Measurements from ENCODE around the gene TRIP10.
A peak's percentile ranks its signal among the peaks of the same experiment; 100 is the strongest.

The TRIP10 gene

DNA sequence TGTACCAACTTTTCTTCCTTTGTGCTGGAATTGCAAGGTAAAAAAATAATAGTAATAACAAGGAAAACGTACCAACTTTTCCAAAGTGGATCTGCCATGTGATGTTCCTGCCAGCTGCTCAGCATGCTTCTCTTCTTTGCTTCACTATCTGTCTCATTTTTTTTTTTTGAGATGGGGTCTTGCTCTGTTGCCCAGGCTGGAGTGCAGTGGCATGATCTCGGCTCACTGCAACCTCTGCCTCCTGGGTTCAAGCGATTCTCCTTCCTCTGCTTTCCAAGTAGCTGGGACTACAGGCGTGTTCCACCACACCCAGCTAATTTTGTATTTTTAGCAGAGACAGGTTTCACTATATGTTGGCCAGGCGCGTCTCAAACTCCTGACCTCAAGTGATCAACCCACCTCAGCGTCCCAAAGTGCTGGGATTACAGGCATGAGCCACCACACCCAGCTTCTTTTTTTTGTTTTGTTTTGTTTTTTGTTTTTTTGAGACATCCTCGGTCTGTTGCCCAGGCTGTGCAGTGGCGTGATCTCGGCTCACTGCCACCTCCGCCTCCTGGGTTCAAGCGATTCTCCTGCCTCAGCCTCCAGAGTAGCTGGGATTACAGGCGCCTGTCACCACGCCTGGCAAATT, 60.8 kb downstream of the TRIP10 start:
- DNase-seq: peak; percentile 47

DNA sequence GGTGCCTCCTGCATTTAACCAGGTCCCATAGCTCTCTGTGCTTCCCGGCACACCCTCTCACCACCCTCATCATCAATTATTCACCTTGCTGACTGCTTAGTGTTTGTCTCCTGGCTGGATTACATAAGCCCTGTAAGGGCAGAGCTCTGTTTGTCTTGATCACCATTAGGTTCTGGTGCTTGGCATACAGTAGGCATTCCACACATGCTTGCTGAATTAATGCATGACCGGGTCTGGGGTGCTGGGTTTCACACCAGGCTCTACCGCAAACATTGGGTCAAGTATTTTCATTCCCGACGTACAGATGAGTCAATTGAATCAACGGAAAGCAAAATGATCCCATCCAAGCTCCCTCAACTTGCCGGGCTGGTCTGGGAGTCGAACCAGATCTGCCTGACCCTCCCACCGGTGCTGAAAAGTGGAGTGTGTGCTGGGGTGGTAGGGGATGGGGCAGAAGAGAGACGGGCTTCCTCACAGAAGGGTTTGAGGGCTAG, 61.6 kb downstream of the TRIP10 start:
- no peak for DNase-seq
